C4-2B (cell line): ENCODE measurements around the gene ILRUN.
"Not testable (repeated sequence)": the region's sequence is repeated elsewhere in the genome, so short reads cannot be mapped to it uniquely, and the experiment has no call there.

Source experiments
- ZFX ChIP-seq: fragments of 450-650 bp; IDR thresholded peaks from 2 replicates; pipeline ENCODE4 v1.6.1; 2017
- TF ChIP-seq, protein P1 (sequence below): fragments of 450-650 bp; conservative IDR thresholded peaks from 2 replicates; pipeline ENCODE4 v1.5.1; 2017; ENCODE audit warnings: mild to moderate bottlenecking

DNA sequence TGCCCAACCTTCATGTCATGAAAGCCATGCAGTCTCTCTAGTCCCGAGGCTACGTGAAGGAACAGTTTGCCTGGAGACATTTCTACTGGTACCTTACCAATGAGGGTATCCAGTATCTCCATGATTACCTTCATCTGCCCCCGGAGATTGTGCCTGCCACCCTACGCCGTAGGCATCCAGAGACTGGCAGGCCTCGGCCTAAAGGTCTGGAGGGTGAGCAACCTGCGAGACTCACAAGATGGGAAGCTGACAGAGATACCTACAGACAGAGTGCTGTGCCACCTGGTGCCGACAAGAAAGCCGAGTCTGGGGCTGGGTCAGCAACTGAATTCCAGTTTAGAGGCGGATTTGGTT, 47.7 kb upstream of the ILRUN start:
- TF ChIP-seq, protein P1, sequence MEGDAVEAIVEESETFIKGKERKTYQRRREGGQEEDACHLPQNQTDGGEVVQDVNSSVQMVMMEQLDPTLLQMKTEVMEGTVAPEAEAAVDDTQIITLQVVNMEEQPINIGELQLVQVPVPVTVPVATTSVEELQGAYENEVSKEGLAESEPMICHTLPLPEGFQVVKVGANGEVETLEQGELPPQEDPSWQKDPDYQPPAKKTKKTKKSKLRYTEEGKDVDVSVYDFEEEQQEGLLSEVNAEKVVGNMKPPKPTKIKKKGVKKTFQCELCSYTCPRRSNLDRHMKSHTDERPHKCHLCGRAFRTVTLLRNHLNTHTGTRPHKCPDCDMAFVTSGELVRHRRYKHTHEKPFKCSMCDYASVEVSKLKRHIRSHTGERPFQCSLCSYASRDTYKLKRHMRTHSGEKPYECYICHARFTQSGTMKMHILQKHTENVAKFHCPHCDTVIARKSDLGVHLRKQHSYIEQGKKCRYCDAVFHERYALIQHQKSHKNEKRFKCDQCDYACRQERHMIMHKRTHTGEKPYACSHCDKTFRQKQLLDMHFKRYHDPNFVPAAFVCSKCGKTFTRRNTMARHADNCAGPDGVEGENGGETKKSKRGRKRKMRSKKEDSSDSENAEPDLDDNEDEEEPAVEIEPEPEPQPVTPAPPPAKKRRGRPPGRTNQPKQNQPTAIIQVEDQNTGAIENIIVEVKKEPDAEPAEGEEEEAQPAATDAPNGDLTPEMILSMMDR, result not testable (repeated sequence)
- TF ChIP-seq ZFX, result not testable (repeated sequence)
